ENCODE results near the gene PIEZO1. TPM values are rescaled to one million over a fixed set of nuclear protein-coding genes. Genes with fewer than 3 reads are reported as not detected.

The PIEZO1 gene
- total RNA-seq, 1 donor from 2014 or later = 160 TPM

DNA sequence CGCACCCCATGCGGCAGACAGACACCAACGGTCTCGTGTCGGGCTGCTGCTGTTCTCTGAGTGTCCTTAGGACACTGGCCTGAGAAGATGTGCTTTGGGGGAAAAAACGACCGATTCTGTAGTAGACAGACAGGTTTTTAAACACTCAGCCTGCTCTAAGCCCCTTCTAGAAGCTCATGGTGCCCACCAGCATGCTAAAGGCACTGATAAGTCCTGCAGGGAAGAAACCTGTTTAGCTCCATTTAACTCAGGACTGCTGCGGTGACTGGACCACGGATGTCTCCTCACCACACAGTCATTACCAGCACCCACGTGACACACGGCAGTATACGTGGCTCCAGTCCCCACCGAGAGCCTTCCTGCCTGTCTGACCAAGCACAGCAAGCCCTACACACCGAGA is 45.8 kb upstream of the PIEZO1 start:
- Mint-ChIP-seq H3K4me3 (no peak overlapping the region), H3K4me1 (peaks cover 2% of the 10 kb centered on the region), H3K27me3 (ENCODE audit: low read depth) (no peaks in the 10 kb centered on the region), H3K36me3 (peaks cover 4% of the 10 kb centered on the region), H3K9me3 (no peaks in the 10 kb centered on the region), H3K27ac (no peak overlapping the region)
- TF ChIP-seq, protein P1, sequence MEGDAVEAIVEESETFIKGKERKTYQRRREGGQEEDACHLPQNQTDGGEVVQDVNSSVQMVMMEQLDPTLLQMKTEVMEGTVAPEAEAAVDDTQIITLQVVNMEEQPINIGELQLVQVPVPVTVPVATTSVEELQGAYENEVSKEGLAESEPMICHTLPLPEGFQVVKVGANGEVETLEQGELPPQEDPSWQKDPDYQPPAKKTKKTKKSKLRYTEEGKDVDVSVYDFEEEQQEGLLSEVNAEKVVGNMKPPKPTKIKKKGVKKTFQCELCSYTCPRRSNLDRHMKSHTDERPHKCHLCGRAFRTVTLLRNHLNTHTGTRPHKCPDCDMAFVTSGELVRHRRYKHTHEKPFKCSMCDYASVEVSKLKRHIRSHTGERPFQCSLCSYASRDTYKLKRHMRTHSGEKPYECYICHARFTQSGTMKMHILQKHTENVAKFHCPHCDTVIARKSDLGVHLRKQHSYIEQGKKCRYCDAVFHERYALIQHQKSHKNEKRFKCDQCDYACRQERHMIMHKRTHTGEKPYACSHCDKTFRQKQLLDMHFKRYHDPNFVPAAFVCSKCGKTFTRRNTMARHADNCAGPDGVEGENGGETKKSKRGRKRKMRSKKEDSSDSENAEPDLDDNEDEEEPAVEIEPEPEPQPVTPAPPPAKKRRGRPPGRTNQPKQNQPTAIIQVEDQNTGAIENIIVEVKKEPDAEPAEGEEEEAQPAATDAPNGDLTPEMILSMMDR (IDR thresholded peaks at IDR 0.05; ENCODE audit: unreplicated experiment) = no peak
- no peak for DNase-seq (ENCODE audit: low spot score in 2 of 2, unreplicated experiment in 2 of 2)

DNA sequence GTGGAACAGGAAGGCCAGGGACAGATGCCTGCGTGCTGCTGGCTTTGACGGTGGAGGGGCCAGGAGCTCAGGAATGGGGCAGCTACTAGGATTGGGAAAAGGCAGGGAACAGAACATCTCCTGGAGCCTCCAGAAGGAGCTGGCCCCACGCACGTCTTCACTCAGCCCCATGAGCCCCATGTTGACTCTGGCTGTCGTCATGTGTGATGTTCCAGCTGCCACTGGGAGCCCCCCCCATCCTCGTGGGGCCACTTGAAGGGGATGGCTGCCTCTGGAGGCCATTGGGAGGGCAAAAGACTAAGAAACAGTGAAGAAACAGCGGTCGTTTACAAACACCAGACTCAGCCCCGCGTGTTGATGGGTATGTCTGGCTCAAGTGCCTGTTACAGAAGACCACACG is 45.2 kb upstream of the PIEZO1 start:
- Mint-ChIP-seq H3K9me3 (no peaks in the 10 kb centered on the region), H3K4me3 (no peak overlapping the region), H3K4me1 (peaks cover 2% of the 10 kb centered on the region), H3K27me3 (ENCODE audit: low read depth) (no peaks in the 10 kb centered on the region), H3K27ac (no peak overlapping the region), H3K36me3 (peaks cover 4% of the 10 kb centered on the region)
- TF ChIP-seq, protein P1 (IDR thresholded peaks at IDR 0.05; ENCODE audit: unreplicated experiment) = no peak
- DNase-seq (ENCODE audit: low spot score in 2 of 2, unreplicated experiment in 2 of 2) = no peak

DNA sequence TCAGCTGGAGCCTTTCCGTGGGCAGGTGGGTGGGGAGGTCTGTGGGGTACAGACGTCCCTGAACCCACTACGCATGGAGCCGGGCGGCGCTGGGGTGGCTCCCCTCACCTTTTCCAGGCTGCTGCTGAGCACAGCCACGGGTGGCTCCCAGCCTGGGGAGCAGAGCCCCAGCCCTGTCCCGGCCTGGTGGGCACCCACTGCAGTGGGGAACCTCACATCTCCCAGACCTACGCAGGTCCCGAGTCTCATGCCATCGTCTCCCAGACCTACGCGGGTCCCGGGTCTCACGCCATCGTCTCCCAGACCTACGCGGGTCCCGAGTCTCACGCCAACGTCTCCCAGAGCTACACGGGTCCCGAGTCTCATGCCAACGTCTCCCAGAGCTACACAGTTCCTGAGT is 43.7 kb upstream of the PIEZO1 start:
- peaks cover 2% of the 10 kb centered on the region for H3K4me1 Mint-ChIP-seq
- H3K36me3 Mint-ChIP-seq = peaks cover 2% of the 10 kb centered on the region
- no peak for DNase-seq (ENCODE audit: low spot score in 2 of 2, unreplicated experiment in 2 of 2)
- no peak overlapping the region for H3K4me3 Mint-ChIP-seq
- H3K9me3 Mint-ChIP-seq = no peaks in the 10 kb centered on the region
- TF ChIP-seq, protein P1 (IDR thresholded peaks at IDR 0.05; ENCODE audit: unreplicated experiment) = no peak
- H3K27ac Mint-ChIP-seq = no peak overlapping the region
- no peaks in the 10 kb centered on the region for H3K27me3 Mint-ChIP-seq (ENCODE audit: low read depth)

DNA sequence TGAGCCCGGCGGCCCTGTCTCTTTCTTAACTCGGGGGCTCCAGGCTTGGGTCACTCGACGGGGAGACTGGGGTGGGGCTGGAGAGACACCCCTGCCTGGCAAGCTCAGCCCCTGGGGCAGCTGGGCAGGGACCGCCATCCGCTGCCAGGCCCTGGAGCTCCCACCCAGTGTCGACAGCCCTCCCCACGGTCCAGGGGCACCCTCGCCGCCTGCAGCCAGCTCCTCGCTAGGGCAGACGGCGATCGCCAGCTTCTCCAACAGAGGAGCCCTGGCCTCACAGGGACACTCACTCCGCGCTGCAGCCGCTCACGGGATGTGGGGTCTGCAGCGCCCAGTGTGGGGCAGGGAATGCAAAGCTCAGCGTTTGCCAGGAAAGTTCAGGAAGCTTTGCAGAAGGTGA is 42.7 kb upstream of the PIEZO1 start:
- no peaks in the 10 kb centered on the region for H3K27me3 Mint-ChIP-seq (ENCODE audit: low read depth)
- no peak overlapping the region for H3K27ac Mint-ChIP-seq
- DNase-seq (ENCODE audit: low spot score in 2 of 2, unreplicated experiment in 2 of 2) = no peak
- H3K4me1 Mint-ChIP-seq = peaks cover 2% of the 10 kb centered on the region
- TF ChIP-seq, protein P1 (IDR thresholded peaks at IDR 0.05; ENCODE audit: unreplicated experiment) = no peak
- H3K36me3 Mint-ChIP-seq = peaks cover 6% of the 10 kb centered on the region
- H3K4me3 Mint-ChIP-seq = no peak overlapping the region
- no peaks in the 10 kb centered on the region for H3K9me3 Mint-ChIP-seq

DNA sequence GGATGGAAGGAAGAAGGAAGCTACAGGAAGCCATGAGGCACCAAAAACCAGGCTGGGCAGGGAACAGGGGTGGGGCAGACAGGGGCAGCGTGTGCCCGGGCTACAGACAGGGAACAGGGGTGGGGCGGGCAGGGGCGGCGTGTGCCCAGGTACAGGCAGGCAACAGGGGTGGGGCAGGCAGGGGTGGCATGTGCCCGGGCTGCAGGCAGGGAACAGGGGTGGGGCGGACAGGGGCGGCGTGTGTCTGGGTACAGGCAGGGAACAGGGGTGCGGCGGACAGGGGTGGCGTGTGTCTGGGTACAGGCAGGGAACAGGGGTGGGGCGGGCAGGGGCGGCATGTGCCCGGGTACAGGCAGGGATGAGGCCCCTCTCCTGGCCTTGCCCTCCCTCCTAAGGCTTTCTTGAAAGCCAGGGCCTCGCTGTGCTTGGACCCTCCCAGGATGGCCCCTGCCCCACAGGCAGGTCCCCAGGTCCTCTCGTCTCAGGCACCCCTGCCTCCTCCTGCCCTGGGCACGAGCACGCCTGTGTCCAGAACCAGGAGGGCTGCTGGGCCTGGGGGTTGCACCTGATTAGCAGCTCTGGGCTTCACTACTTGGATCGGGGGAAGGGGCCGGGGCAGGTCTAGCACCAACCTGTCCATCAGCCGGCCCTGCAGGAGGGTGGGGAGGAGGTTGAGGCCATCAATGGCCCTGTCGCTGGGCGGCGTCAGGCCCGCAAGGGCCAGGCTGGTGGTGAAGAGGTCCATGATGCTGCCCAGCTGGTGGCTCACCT is 41.2 kb upstream of the PIEZO1 start:
- no peaks in the 10 kb centered on the region for H3K9me3 Mint-ChIP-seq
- no peaks in the 10 kb centered on the region for H3K27me3 Mint-ChIP-seq (ENCODE audit: low read depth)
- H3K4me1 Mint-ChIP-seq = peaks cover 2% of the 10 kb centered on the region
- no peak for DNase-seq (ENCODE audit: low spot score in 2 of 2, unreplicated experiment in 2 of 2)
- peaks cover 8% of the 10 kb centered on the region for H3K36me3 Mint-ChIP-seq
- H3K4me3 Mint-ChIP-seq = no peak overlapping the region
- TF ChIP-seq, protein P1 (IDR thresholded peaks at IDR 0.05; ENCODE audit: unreplicated experiment) = no peak
- no peak overlapping the region for H3K27ac Mint-ChIP-seq
